Body of pancreas (tissue), 4 donors: ENCODE results near the gene C19orf12. TPM values are rescaled to one million over a fixed set of nuclear protein-coding genes. Genes with fewer than 3 reads are reported as not detected.

ENCODE experiments used
- ATAC-seq: fragments of 150-250 bp; one replicate; pipeline ENCODE4 v1.9.1; 2016
- DNase-seq, 4 donors: peaks; one replicate each; pipeline ENCODE4 v3.0.0-alpha.2; 2019
- H3K27ac ChIP-seq, 4 donors: fragments of 200-600 bp; sonication (generic); 1 replicate in 3 of 4; 2 replicates in 1 of 4; pipeline versions ENCODE4 v1.5.1 to v1.6.1; 2016 to 2019; ENCODE audit warnings: mild to moderate bottlenecking in 1 of 4, mixed read lengths in 1 of 4, moderate library complexity in 1 of 4
- H3K27me3 ChIP-seq, 2 donors: fragments of 200-600 bp; sonication (generic); one replicate each; pipeline ENCODE4 v1.6.0; 2016; ENCODE audit warnings: mild to moderate bottlenecking in 1 of 2
- H3K36me3 ChIP-seq, 2 donors: fragments of 200-600 bp; sonication (generic); replicated peaks in 1 of 2; 2 replicates each; pipeline ENCODE4 v1.5.1; 2016; ENCODE audit warnings: low read depth in 2 of 2; ENCODE audit not compliant: insufficient read depth in 1 of 2
- H3K4me1 ChIP-seq: fragments of 200-600 bp; sonication (generic); one replicate; pipeline ENCODE4 v1.6.0; 2016
- H3K4me3 ChIP-seq, 2 donors: fragments of 200-600 bp; sonication (generic); 1 replicate in 1 of 2; 2 replicates in 1 of 2; pipeline ENCODE4 v1.5.1; 2016 to 2019
- H3K9me3 ChIP-seq, 3 donors: fragments of 200-600 bp; sonication (generic); 1 replicate in 2 of 3; 2 replicates in 1 of 3; pipeline ENCODE4 v1.5.1; 2016
- CTCF ChIP-seq, 7 experiments: fragments of 450-650 bp in 4 of 7; fragments of 200-600 bp in 3 of 7; sonication (generic) in 3 of 7; IDR thresholded peaks; one replicate each; pipeline ENCODE4 v1.5.1; 2016 to 2019; ENCODE audit warnings: antibody characterized with exemption in 7 of 7
- POLR2A ChIP-seq, 3 donors: fragments of 450-650 bp; IDR thresholded peaks; one replicate each; pipeline ENCODE4 v1.6.1; 2016; ENCODE audit warnings: antibody characterized with exemption in 3 of 3, mild to moderate bottlenecking in 2 of 3
- WGBS, 2 donors: methylation state at CpG; one replicate each; pipeline ENCODE4 v1.1.5; 2017; 5-methylcytosine and 5-hydroxymethylcytosine counted together
- intact Hi-C: fragments of 100-400 bp; cut with DNase I; formaldehyde crosslinking; loops from one replicate; pipeline ENCODE4 v1.15.1; 2023
- total RNA-seq, 2 donors: library from RNA; depleted of rRNA; stranded (reverse); fragments of >200 nt; gene quantifications; one replicate each; pipeline ENCODE4 v1.1.0, GENCODE V29; 2016

C19orf12 gene
- total RNA-seq, 2 donors from 2014 or later, result 18.2 to 23.7 TPM

GRCh38 chr19:29760752-29761502, 45.9 kb upstream of the C19orf12 start:
- no peak for DNase-seq
- TF ChIP-seq POLR2A (IDR thresholded peaks at IDR 0.05), result no peak
- Histone ChIP-seq H3K27me3 (no peaks in the 10 kb centered on the region), H3K36me3 (no peaks in the 10 kb centered on the region), H3K4me3 (no peak overlapping the region), H3K9me3 (no peaks in the 10 kb centered on the region), H3K27ac (no peak overlapping the region), H3K4me1 (peaks cover 8% of the 10 kb centered on the region)
- no peak for ATAC-seq
- intact Hi-C loops, result no loop called here
- WGBS, 2 donors, result 83 to 85% methylated on average over 11 to 16 of the region's 16 CpGs

- Histone ChIP-seq H3K27ac (no peak overlapping the region), H3K4me3 (no peak overlapping the region), H3K27me3 (no peaks in the 10 kb centered on the region), H3K4me1 (peaks cover 8% of the 10 kb centered on the region), H3K36me3 (no peaks in the 10 kb centered on the region), H3K9me3 (no peaks in the 10 kb centered on the region)
- ATAC-seq, result no peak
- WGBS, 2 donors, result 50 to 85% methylated on average over 2 to 5 of the region's 5 CpGs
- TF ChIP-seq POLR2A (IDR thresholded peaks at IDR 0.05) (no peak), CTCF (IDR thresholded peaks at IDR 0.05) (no peak)
- intact Hi-C loops, result no loop called here
- DNase-seq, result no peak
These were observed 44.3 kb upstream of the C19orf12 start for GRCh38 chr19:29759359-29759758.

GRCh38 chr19:29758863-29759262, 43.8 kb upstream of the C19orf12 start:
- Histone ChIP-seq H3K27ac (no peak overlapping the region), H3K4me3 (no peak overlapping the region), H3K36me3 (no peaks in the 10 kb centered on the region), H3K27me3 (no peaks in the 10 kb centered on the region), H3K4me1 (peaks cover 8% of the 10 kb centered on the region), H3K9me3 (no peaks in the 10 kb centered on the region)
- intact Hi-C loops, result no loop called here
- DNase-seq, result no peak
- WGBS, 2 donors, result 82 to 83% methylated on average over 6 to 7 of the region's 7 CpGs
- no peak for ATAC-seq
- no peak for TF ChIP-seq CTCF (IDR thresholded peaks at IDR 0.05)
- TF ChIP-seq POLR2A (IDR thresholded peaks at IDR 0.05), result no peak

GRCh38 chr19:29757551-29757950, 42.5 kb upstream of the C19orf12 start:
- TF ChIP-seq CTCF (IDR thresholded peaks at IDR 0.05) (no peak), POLR2A (IDR thresholded peaks at IDR 0.05) (no peak)
- WGBS, 2 donors, result 61 to 87% methylated on average over 2 to 8 of the region's 9 CpGs
- intact Hi-C loops, result no loop called here
- no peak for DNase-seq
- H3K9me3 ChIP-seq, result no peaks in the 10 kb centered on the region
- H3K27ac ChIP-seq, result no peak overlapping the region
- H3K27me3 ChIP-seq, result no peaks in the 10 kb centered on the region
- ATAC-seq, result no peak
- no peak overlapping the region for H3K4me3 ChIP-seq
- peaks cover 8% of the 10 kb centered on the region for H3K4me1 ChIP-seq
- no peaks in the 10 kb centered on the region for H3K36me3 ChIP-seq

GRCh38 chr19:29753934-29754305, 38.9 kb upstream of the C19orf12 start:
- Histone ChIP-seq H3K4me3 (no peak overlapping the region), H3K4me1 (no peaks in the 10 kb centered on the region), H3K27ac (no peak overlapping the region), H3K9me3 (no peaks in the 10 kb centered on the region), H3K36me3 (no peaks in the 10 kb centered on the region), H3K27me3 (no peaks in the 10 kb centered on the region)
- no peak for ATAC-seq
- intact Hi-C loops, result no loop called here
- WGBS, 2 donors, result 67 to 72% methylated on average over 3 to 7 of the region's 7 CpGs
- no peak for TF ChIP-seq POLR2A (IDR thresholded peaks at IDR 0.05)
- no peak for TF ChIP-seq CTCF (IDR thresholded peaks at IDR 0.05)
- no peak for DNase-seq
